ENCODE data around the gene ZNF215. TPM values are rescaled to one million over a fixed set of nuclear protein-coding genes. Genes with fewer than 3 reads are reported as not detected.

ZNF215 gene
- total and polyA plus RNA-seq, 8 donors: 0.46 to 12.3 (median 1.0) TPM; not detected in 1

DNA sequence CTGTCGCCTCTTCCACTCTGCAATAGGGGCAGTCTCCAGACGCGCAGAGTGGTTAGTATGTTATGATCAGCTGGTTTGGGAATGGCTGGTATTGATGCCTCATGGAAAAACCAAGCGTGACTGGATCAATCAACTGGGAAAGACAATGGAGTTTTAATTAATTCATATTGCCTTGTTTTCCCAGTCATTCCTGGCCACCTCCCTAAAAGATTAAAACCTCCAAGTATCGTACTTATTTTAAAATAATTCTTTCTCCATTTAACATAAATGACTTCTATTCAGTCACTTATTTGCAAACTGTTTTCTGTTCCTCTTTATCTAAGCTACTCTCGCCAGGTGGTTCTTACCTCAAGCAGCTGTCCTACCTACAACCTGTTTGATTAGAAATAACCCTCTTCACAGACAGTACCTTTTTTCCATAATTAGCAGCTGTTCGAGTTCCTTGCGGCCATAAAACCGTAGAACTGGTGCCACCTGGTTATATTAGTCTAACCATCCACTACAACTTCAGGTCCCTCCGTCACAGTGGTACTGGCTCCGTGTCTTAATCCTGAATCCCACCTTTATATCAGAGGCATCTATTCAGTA is 898 bp downstream of the ZNF215 start:
- Histone ChIP-seq H3K4me1 (peaks cover 0 to 17% (median 14%) of the 10 kb centered on the region in 4 donors), H3K27ac (peak overlapping the region in 4 of 5 donors; percentile 27 to 70 (median 58)), H3K27me3 (peaks cover 0 to 29% (median 7%) of the 10 kb centered on the region in 3 donors), H3K36me3 (no peaks in the 10 kb centered on the region), H3K4me3 (peak overlapping the region; percentile 55 to 72 (median 61)), H3K9me3 (no peaks in the 10 kb centered on the region)
- TF ChIP-seq POLR2A (IDR thresholded peaks at IDR 0.05) (no peak), EP300 (IDR thresholded peaks at IDR 0.05) (no peak), POLR2AphosphoS5 (IDR thresholded peaks at IDR 0.05) (no peak)
- TF ChIP-seq, protein P1, sequence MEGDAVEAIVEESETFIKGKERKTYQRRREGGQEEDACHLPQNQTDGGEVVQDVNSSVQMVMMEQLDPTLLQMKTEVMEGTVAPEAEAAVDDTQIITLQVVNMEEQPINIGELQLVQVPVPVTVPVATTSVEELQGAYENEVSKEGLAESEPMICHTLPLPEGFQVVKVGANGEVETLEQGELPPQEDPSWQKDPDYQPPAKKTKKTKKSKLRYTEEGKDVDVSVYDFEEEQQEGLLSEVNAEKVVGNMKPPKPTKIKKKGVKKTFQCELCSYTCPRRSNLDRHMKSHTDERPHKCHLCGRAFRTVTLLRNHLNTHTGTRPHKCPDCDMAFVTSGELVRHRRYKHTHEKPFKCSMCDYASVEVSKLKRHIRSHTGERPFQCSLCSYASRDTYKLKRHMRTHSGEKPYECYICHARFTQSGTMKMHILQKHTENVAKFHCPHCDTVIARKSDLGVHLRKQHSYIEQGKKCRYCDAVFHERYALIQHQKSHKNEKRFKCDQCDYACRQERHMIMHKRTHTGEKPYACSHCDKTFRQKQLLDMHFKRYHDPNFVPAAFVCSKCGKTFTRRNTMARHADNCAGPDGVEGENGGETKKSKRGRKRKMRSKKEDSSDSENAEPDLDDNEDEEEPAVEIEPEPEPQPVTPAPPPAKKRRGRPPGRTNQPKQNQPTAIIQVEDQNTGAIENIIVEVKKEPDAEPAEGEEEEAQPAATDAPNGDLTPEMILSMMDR (IDR thresholded peaks at IDR 0.05): no peak
- DNase-seq: peak in 1 of 2 donors; percentile 6
- intact Hi-C loops (cut with DNase I; ENCODE audit: low total_unique reads): no loop called here
- WGBS, 5 donors: 11 to 18% (median 14%) methylated on average over 11 of the region's 11 CpGs

DNA sequence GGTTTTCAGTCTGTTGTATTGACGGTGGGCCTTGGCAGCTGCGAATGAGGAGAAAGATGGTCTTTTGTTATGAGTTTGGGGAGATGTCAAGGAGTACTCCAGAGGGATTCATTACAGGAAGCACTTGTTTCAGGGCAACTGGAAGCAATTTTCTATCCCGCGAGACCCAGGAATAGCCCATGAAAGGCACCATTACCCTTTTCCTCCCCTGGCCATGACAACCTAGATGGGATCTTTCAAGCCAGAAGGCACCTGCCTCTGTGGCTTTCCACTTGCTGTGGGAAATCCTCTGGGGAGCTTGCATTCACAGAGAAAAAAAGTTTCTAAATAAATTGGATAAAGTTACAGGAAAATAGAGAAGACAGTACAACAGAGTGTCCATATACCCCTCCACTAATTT is 2.7 kb downstream of the ZNF215 start:
- no peak overlapping the region for H3K27ac ChIP-seq
- WGBS, 5 donors: 65 to 82% (median 71%) methylated on average over 4 of the region's 4 CpGs
- peaks cover 0 to 17% (median 14%) of the 10 kb centered on the region in 4 donors for H3K4me1 ChIP-seq
- DNase-seq: no peak
- TF ChIP-seq POLR2A (IDR thresholded peaks at IDR 0.05) (no peak), EP300 (IDR thresholded peaks at IDR 0.05) (no peak), POLR2AphosphoS5 (IDR thresholded peaks at IDR 0.05) (no peak)
- TF ChIP-seq, protein P1 (IDR thresholded peaks at IDR 0.05): no peak
- no peaks in the 10 kb centered on the region for H3K9me3 ChIP-seq
- intact Hi-C loops (cut with DNase I; ENCODE audit: low total_unique reads): no loop called here
- H3K27me3 ChIP-seq: peaks cover 0 to 29% (median 7%) of the 10 kb centered on the region in 3 donors
- H3K4me3 ChIP-seq: no peak overlapping the region
- no peaks in the 10 kb centered on the region for H3K36me3 ChIP-seq

DNA sequence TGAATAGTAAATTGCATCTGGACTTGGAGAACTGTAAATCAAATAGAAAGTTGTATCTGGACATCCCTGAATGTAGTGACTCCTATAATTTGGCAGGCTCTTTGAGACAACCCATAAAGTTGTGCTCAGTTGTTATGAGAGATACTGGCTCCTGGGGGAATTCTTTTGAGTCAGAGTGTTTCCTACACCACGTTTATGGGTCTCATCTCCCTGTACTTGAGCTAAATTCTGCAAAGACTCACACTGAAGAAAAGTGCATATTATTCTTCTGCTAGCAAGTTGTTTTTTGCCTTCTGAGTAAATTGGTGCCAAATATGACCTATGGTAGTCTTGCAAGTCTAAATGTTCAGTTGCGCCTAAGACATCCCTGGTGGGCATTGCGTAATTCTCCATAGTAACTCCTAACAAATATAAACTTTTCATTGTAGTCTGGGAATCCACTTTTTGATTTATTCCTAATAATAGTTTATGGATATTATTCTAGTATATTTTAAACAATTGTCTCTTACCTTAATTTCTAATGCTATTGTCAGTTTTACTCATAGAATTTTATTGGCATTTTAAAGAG is 5.0 kb downstream of the ZNF215 start:
- no peak overlapping the region for H3K27ac ChIP-seq
- peaks cover 0 to 24% (median 7%) of the 10 kb centered on the region in 3 donors for H3K27me3 ChIP-seq
- DNase-seq: no peak
- no peaks in the 10 kb centered on the region for H3K36me3 ChIP-seq
- WGBS, 5 donors: 81 to 86% (median 84%) methylated on average over 3 of the region's 3 CpGs
- peak overlapping the region in 1 of 4 donors; percentile 2 for H3K4me3 ChIP-seq
- intact Hi-C loops (cut with DNase I; ENCODE audit: low total_unique reads): no loop called here
- TF ChIP-seq, protein P1 (IDR thresholded peaks at IDR 0.05): no peak
- TF ChIP-seq EP300 (IDR thresholded peaks at IDR 0.05) (no peak), POLR2A (IDR thresholded peaks at IDR 0.05) (no peak), POLR2AphosphoS5 (IDR thresholded peaks at IDR 0.05) (no peak)
- peaks cover 0 to 14% (median 13%) of the 10 kb centered on the region in 4 donors for H3K4me1 ChIP-seq
- no peaks in the 10 kb centered on the region for H3K9me3 ChIP-seq

DNA sequence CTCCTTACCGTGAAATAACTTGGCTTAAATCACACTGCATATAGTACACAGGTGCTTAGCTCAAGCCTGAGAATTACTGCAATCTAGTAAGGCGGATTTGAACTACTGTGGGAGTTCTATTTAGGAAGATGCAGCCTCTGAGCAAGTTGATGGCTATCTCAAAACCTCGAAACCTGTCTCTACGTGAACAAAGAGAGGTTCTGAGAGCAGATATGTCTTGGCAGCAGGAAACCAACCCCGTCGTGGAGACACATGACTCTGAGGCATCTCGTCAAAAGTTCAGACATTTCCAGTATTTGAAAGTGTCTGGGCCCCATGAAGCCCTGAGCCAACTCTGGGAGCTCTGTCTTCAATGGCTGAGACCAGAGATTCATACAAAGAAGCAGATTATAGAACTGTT is 5.9 kb downstream of the ZNF215 start:
- Histone ChIP-seq H3K36me3 (no peaks in the 10 kb centered on the region), H3K4me1 (peaks cover 0 to 6% (median 4%) of the 10 kb centered on the region in 4 donors), H3K27me3 (peaks cover 0 to 17% (median 0%) of the 10 kb centered on the region in 3 donors), H3K27ac (no peak overlapping the region), H3K4me3 (no peak overlapping the region), H3K9me3 (no peaks in the 10 kb centered on the region)
- 73 to 91% (median 83%) methylated on average over 7 of the region's 7 CpGs for WGBS, 5 donors
- peak in 1 of 2 donors; percentile 21 for DNase-seq
- TF ChIP-seq POLR2AphosphoS5 (IDR thresholded peaks at IDR 0.05) (no peak), POLR2A (IDR thresholded peaks at IDR 0.05) (no peak), EP300 (IDR thresholded peaks at IDR 0.05) (no peak)
- TF ChIP-seq, protein P1 (IDR thresholded peaks at IDR 0.05): no peak
- intact Hi-C loops (cut with DNase I; ENCODE audit: low total_unique reads): no loop called here
